ENCODE measurements around the gene TMEM132D.

DNA sequence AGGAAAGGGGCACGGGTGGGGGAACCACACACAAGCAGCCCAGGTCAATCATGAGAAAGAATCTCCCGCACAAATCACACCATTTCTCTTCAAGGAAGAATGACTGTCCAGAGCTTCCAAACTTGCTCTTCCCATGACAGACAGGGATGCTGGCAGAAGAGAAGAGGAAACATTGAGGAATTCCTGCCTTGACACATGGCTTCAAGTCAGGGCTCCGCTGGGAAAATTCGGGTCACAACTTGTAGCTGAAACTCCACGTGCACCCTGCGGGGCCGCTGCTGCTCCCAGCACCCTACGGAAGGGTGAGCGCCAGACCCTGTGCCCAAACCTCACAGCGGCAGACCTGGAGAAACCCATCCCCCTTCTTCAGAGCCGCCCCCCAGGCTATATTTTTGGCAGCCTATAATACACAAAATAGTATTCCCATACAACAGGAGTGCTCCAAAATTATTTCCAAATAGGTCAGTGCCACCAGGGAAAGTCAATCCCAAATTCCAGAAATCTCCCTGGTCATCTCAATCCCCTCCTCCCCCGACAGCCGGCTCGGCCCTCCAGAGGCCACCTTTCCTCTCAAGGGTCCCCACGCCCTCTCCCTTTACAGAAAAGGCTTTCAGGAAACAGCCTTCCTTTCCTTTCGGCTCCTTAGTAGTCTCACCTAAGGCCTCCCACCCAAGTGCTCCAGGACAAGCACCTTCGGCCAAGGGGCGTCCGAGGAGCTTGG lies 1.3 kb downstream of the TMEM132D start:
- no peak for TF ChIP-seq POLR2A (IDR thresholded peaks at IDR 0.05)
- TF ChIP-seq, protein P1, sequence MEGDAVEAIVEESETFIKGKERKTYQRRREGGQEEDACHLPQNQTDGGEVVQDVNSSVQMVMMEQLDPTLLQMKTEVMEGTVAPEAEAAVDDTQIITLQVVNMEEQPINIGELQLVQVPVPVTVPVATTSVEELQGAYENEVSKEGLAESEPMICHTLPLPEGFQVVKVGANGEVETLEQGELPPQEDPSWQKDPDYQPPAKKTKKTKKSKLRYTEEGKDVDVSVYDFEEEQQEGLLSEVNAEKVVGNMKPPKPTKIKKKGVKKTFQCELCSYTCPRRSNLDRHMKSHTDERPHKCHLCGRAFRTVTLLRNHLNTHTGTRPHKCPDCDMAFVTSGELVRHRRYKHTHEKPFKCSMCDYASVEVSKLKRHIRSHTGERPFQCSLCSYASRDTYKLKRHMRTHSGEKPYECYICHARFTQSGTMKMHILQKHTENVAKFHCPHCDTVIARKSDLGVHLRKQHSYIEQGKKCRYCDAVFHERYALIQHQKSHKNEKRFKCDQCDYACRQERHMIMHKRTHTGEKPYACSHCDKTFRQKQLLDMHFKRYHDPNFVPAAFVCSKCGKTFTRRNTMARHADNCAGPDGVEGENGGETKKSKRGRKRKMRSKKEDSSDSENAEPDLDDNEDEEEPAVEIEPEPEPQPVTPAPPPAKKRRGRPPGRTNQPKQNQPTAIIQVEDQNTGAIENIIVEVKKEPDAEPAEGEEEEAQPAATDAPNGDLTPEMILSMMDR (IDR thresholded peaks at IDR 0.05): no peak
